ENCODE measurements around the gene CD300C.

CD300C gene

GRCh38 chr17:74491626-74492025 lies 54.3 kb downstream of the CD300C start:
- H2BK15ac ChIP-seq (ENCODE audit: low read depth, poor library complexity, severe bottlenecking), result no peak overlapping the region
- no peak overlapping the region for H2AK5ac ChIP-seq (ENCODE audit: low read length, severe bottlenecking)
- no peaks in the 10 kb centered on the region for H3K4me1 ChIP-seq (ENCODE audit: control insufficient read depth, insufficient read depth, low read depth, low read length)
- H3K27ac ChIP-seq (ENCODE audit: low read length, poor library complexity, severe bottlenecking), result no peak overlapping the region
- H3K4ac ChIP-seq (ENCODE audit: low read depth in 1 of 2, low read length in 2 of 2), result no peak overlapping the region
- no peak overlapping the region for H3K18ac ChIP-seq (ENCODE audit: low read depth in 1 of 2, low read length in 2 of 2)
- H2BK12ac ChIP-seq (ENCODE audit: low read length in 2 of 2), result no peak overlapping the region
- H3K9me3 ChIP-seq (ENCODE audit: control insufficient read depth, low read length), result no peaks in the 10 kb centered on the region
- no peak overlapping the region for H3K23ac ChIP-seq (ENCODE audit: low read length in 2 of 2)
- no peak for DNase-seq
- 95% methylated on average over 7 of the region's 7 CpGs for WGBS
- no peak overlapping the region for H3K4me2 ChIP-seq (ENCODE audit: low read length, poor library complexity, severe bottlenecking)
- no peaks in the 10 kb centered on the region for H3K79me1 ChIP-seq (replicated peaks; ENCODE audit: low read length, poor library complexity, severe bottlenecking)
- no peak overlapping the region for H2BK120ac ChIP-seq (ENCODE audit: low read depth, low read length)
- no peak overlapping the region for H3K4me3 ChIP-seq (ENCODE audit: insufficient read depth in 1 of 2, low read depth in 1 of 2, low read length in 2 of 2)
- no peak overlapping the region for H4K91ac ChIP-seq (ENCODE audit: low read length)
- H2BK5ac ChIP-seq (ENCODE audit: low read depth, low read length, poor library complexity, severe bottlenecking), result no peak overlapping the region
- H3K36me3 ChIP-seq (ENCODE audit: control insufficient read depth in 1 of 2, insufficient read depth in 2 of 2, low read depth in 1 of 2, low read length in 2 of 2), result no peaks in the 10 kb centered on the region
- H3K9ac ChIP-seq (ENCODE audit: low read length), result no peak overlapping the region
- peaks cover 4 to 19% of the 10 kb centered on the region in 2 experiments for H3K27me3 ChIP-seq (ENCODE audit: control insufficient read depth in 1 of 2, insufficient read depth in 1 of 2, low read length in 2 of 2)
- no peak overlapping the region for H2AFZ ChIP-seq (ENCODE audit: low read depth, low read length)
- H3K14ac ChIP-seq (ENCODE audit: low read length in 2 of 2), result no peak overlapping the region
- no peak overlapping the region for H4K8ac ChIP-seq (ENCODE audit: low read length)
